HepG2 (cell line): Measurements from ENCODE around the gene ZBTB17. TPM values are rescaled to one million over a fixed set of nuclear protein-coding genes. Genes with fewer than 3 reads are reported as not detected.

Source experiments
- CREB1 ChIP-seq, 2 experiments: fragments of 450-650 bp in 1 of 2; IDR thresholded peaks; 2 replicates each; pipeline ENCODE4 v1.6.1; 2016 to 2017; ENCODE audit warnings: control low read depth in 1 of 2, mild to moderate bottlenecking in 1 of 2, missing compliant biosample characterization in 1 of 2, missing genetic modification characterization in 1 of 2
- ELF4 ChIP-seq: sonication (generic); formaldehyde crosslinking; IDR thresholded peaks from 2 replicates; pipeline ENCODE4 v1.5.0; 2020; ENCODE audit warnings: missing genetic modification reagents, mild to moderate bottlenecking, moderate library complexity, borderline replicate concordance
- HNF4A ChIP-seq: sonication (generic); formaldehyde crosslinking; IDR thresholded peaks from 2 replicates; pipeline ENCODE4 v1.4.0; 2020; ENCODE audit warnings: missing genetic modification reagents
- HNRNPK ChIP-seq: fragments of 200-400 bp; formaldehyde crosslinking; IDR thresholded peaks from 2 replicates; pipeline ENCODE4 v1.6.1; 2018; ENCODE audit warnings: low read length, low read depth, moderate library complexity, mild to moderate bottlenecking; ENCODE audit not compliant: poor library complexity, severe bottlenecking
- HNRNPL ChIP-seq: fragments of 200-400 bp; formaldehyde crosslinking; IDR thresholded peaks from 2 replicates; pipeline ENCODE4 v1.6.1; 2017; ENCODE audit warnings: mild to moderate bottlenecking, low read depth, low read length
- JUN ChIP-seq: sonication (generic); formaldehyde crosslinking; IDR thresholded peaks from 2 replicates; pipeline ENCODE4 v1.4.0; 2020; ENCODE audit warnings: mild to moderate bottlenecking, missing genetic modification reagents
- KLF6 ChIP-seq: IDR thresholded peaks from 2 replicates; pipeline ENCODE4 v1.8.0; 2016; ENCODE audit warnings: missing biosample characterization, missing genetic modification reagents
- NR2F2 ChIP-seq: IDR thresholded peaks from 2 replicates; pipeline ENCODE4 v1.6.1; 2012; ENCODE audit warnings: low read depth, inconsistent platforms, borderline replicate concordance
- NR3C1 ChIP-seq: sonication (generic); formaldehyde crosslinking; IDR thresholded peaks from 2 replicates; pipeline ENCODE4 v1.4.0; 2020; ENCODE audit warnings: missing genetic modification reagents
- RARA ChIP-seq: IDR thresholded peaks from 2 replicates; pipeline ENCODE4 v1.6.1; 2016; ENCODE audit warnings: missing genetic modification reagents, missing compliant biosample characterization
- SIX1 ChIP-seq: sonication (generic); formaldehyde crosslinking; IDR thresholded peaks from 2 replicates; pipeline ENCODE4 v1.4.0; 2020; ENCODE audit warnings: missing genetic modification reagents, borderline replicate concordance
- SPEN ChIP-seq: sonication (generic); formaldehyde crosslinking; IDR thresholded peaks from 2 replicates; pipeline ENCODE4 v1.5.1; 2020; ENCODE audit warnings: low read depth, mild to moderate bottlenecking, missing genetic modification reagents
- TP53 ChIP-seq: sonication (generic); formaldehyde crosslinking; conservative IDR thresholded peaks from 2 replicates; pipeline ENCODE4 v1.4.0; 2020; ENCODE audit warnings: missing genetic modification reagents
- ZFP90 ChIP-seq: sonication (generic); formaldehyde crosslinking; IDR thresholded peaks from 2 replicates; pipeline ENCODE4 v1.8.0; 2022; ENCODE audit warnings: missing genetic modification reagents, mild to moderate bottlenecking, inconsistent platforms, borderline replicate concordance
- ZFX ChIP-seq: sonication (generic); formaldehyde crosslinking; IDR thresholded peaks from 2 replicates; pipeline ENCODE4 v1.4.0; 2020; ENCODE audit warnings: mild to moderate bottlenecking, low read depth, missing genetic modification reagents, moderate library complexity
- ZNF282 ChIP-seq: fragments of 450-650 bp; IDR thresholded peaks from 2 replicates; pipeline ENCODE4 v1.6.1; 2018; ENCODE audit not compliant: partially characterized antibody
- ZNF577 ChIP-seq: sonication (generic); formaldehyde crosslinking; IDR thresholded peaks from 2 replicates; pipeline ENCODE4 v1.4.0; 2020; ENCODE audit warnings: mild to moderate bottlenecking, low read depth, missing genetic modification reagents, borderline replicate concordance
- ZNF75D ChIP-seq: sonication (generic); formaldehyde crosslinking; IDR thresholded peaks from 2 replicates; pipeline ENCODE4 v1.8.1; 2023; ENCODE audit warnings: missing genetic modification reagents, mild to moderate bottlenecking, borderline replicate concordance
- ZNF776 ChIP-seq: sonication (generic); formaldehyde crosslinking; IDR thresholded peaks from 2 replicates; pipeline ENCODE4 v1.4.0; 2020; ENCODE audit warnings: mild to moderate bottlenecking, missing genetic modification reagents
- polyA plus RNA-seq, 8 experiments: library from polyadenylated mRNA; depleted of rRNA in 3 of 8; stranded (reverse) in 7 of 8; unstranded in 1 of 8; fragments of >200 nt; fragmentation: Illumina TruSeq in 4 of 8; extraction: Trizol in 4 of 8; gene quantifications; 2 replicates each; pipeline versions ENCODE4 v1.2.1 to v1.2.3, GENCODE V29; 2011 to 2016; ENCODE audit warnings: low read depth in 4 of 8, missing spikeins in 1 of 8, mixed read lengths in 1 of 8; ENCODE audit not compliant: insufficient read depth in 1 of 8
- total RNA-seq, 5 experiments: library from RNA; depleted of rRNA; stranded (reverse); fragments of >200 nt; fragmentation: Illumina TruSeq; extraction: Trizol; gene quantifications; 2 replicates each; pipeline ENCODE4 v1.2.3, GENCODE V29; 2016; ENCODE audit warnings: low read depth in 1 of 5
- TF ChIP-seq, protein P1 (sequence below): sonication (generic); formaldehyde crosslinking; IDR thresholded peaks from 2 replicates; pipeline ENCODE4 v1.5.0; 2020; ENCODE audit warnings: missing genetic modification reagents
- TF ChIP-seq, protein P2 (sequence below): sonication (generic); formaldehyde crosslinking; IDR thresholded peaks from 2 replicates; pipeline ENCODE4 v1.8.0; 2022; ENCODE audit warnings: missing genetic modification reagents, mild to moderate bottlenecking, moderate library complexity, borderline replicate concordance
- TF ChIP-seq, protein P3 (sequence below): sonication (generic); formaldehyde crosslinking; IDR thresholded peaks from 2 replicates; pipeline ENCODE4 v1.4.0; 2020; ENCODE audit warnings: mild to moderate bottlenecking, missing genetic modification reagents
- TF ChIP-seq, protein P4 (sequence below): IDR thresholded peaks from 2 replicates; pipeline ENCODE4 v1.6.1; 2016; ENCODE audit warnings: low read depth
- TF ChIP-seq, protein P5 (sequence below): sonication (generic); formaldehyde crosslinking; IDR thresholded peaks from 2 replicates; pipeline ENCODE4 v1.8.0; 2022; ENCODE audit warnings: mild to moderate bottlenecking, missing genetic modification reagents, moderate library complexity

The ZBTB17 gene
- total and polyA plus RNA-seq, 2 of the 13 experiments (the other 11 are each of a cell fraction or from before 2014, with no cell fraction given) = 16.7 to 17.0 TPM

DNA sequence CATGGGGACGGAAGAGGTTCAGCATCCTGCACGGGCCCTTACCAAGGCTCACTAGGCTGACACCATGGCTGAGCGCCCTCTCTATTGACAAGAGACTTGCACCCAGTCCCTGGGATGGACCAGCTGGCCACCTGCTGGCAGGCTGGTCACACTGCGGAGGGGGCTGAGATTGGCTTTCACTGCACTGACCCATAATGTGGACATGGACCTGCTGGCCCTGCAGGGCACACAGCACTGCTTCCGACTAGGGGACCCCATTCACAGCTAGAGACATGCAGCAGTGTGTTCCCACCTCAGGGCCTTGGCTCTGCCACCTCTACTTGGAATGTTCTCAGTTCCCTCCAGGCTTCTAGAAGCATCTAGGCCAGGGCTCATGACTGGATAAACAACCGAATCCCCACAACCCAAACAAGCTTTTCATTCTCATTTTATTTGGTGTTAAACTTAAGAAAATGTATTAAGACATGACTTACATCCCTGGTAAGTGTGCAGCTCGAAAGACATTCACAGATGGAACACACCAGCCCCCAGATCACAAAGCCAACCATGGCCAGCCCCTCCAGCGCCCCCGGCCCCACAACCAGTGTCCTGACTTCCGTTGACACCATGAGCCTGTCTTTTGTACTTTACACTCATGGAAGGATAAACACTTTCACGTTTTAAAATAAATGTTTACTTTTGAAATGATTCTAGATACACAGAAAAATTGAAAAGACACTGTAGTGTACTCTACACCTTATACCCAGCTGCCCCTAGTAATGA is 18.9 kb upstream of the ZBTB17 start (continued):
- TF ChIP-seq HNRNPK = no peak
- TF ChIP-seq, protein P1, sequence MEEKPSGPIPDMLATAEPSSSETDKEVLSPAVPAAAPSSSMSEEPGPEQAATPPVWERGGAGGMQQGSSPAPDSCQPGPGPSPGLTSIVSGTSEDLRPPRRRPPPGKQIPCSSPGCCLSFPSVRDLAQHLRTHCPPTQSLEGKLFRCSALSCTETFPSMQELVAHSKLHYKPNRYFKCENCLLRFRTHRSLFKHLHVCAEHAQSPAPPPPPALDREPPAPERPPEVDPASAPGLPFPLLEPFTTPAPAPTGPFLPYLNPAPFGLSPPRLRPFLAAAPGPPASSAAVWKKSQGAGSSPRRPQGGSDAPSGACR (CRISPR knock-in tag) = peak; percentile 36; the same call in 1 of the 2 replicates
- TF ChIP-seq ZNF776 (CRISPR knock-in tag) = no peak
- peak; percentile 41; the same call in 1 of the 2 replicates for TF ChIP-seq HNF4A (CRISPR knock-in tag)
- TF ChIP-seq, protein P2, sequence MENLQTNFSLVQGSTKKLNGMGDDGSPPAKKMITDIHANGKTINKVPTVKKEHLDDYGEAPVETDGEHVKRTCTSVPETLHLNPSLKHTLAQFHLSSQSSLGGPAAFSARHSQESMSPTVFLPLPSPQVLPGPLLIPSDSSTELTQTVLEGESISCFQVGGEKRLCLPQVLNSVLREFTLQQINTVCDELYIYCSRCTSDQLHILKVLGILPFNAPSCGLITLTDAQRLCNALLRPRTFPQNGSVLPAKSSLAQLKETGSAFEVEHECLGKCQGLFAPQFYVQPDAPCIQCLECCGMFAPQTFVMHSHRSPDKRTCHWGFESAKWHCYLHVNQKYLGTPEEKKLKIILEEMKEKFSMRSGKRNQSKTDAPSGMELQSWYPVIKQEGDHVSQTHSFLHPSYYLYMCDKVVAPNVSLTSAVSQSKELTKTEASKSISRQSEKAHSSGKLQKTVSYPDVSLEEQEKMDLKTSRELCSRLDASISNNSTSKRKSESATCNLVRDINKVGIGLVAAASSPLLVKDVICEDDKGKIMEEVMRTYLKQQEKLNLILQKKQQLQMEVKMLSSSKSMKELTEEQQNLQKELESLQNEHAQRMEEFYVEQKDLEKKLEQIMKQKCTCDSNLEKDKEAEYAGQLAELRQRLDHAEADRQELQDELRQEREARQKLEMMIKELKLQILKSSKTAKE (CRISPR knock-in tag) = no peak
- no peak for TF ChIP-seq SIX1 (CRISPR knock-in tag)
- TF ChIP-seq, protein P3, sequence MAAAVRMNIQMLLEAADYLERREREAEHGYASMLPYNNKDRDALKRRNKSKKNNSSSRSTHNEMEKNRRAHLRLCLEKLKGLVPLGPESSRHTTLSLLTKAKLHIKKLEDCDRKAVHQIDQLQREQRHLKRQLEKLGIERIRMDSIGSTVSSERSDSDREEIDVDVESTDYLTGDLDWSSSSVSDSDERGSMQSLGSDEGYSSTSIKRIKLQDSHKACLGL = no peak
- TF ChIP-seq TP53 (CRISPR knock-in tag) = no peak
- no peak for TF ChIP-seq JUN (CRISPR knock-in tag)
- TF ChIP-seq, protein P4, sequence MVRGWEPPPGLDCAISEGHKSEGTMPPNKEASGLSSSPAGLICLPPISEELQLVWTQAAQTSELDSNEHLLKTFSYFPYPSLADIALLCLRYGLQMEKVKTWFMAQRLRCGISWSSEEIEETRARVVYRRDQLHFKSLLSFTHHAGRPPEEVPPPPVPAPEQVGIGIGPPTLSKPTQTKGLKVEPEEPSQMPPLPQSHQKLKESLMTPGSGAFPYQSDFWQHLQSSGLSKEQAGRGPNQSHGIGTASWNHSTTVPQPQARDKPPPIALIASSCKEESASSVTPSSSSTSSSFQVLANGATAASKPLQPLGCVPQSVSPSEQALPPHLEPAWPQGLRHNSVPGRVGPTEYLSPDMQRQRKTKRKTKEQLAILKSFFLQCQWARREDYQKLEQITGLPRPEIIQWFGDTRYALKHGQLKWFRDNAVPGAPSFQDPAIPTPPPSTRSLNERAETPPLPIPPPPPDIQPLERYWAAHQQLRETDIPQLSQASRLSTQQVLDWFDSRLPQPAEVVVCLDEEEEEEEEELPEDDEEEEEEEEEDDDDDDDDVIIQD (CRISPR knock-in tag) = no peak
- TF ChIP-seq ZFX (CRISPR knock-in tag) = 0 out of 2 replicates have a peak, but pooled peaks have one; percentile 39
- TF ChIP-seq ZFP90 (CRISPR knock-in tag) = no peak
- no peak for TF ChIP-seq KLF6 (CRISPR knock-in tag)
- TF ChIP-seq NR2F2 = no peak
- TF ChIP-seq ELF4 (CRISPR knock-in tag) = no peak
- no peak for TF ChIP-seq ZNF577 (CRISPR knock-in tag)
- no peak; the same call in 1 of the 2 replicates for TF ChIP-seq SPEN (CRISPR knock-in tag)
- no peak for TF ChIP-seq NR3C1
- TF ChIP-seq HNRNPL = no peak
- TF ChIP-seq, protein P5, sequence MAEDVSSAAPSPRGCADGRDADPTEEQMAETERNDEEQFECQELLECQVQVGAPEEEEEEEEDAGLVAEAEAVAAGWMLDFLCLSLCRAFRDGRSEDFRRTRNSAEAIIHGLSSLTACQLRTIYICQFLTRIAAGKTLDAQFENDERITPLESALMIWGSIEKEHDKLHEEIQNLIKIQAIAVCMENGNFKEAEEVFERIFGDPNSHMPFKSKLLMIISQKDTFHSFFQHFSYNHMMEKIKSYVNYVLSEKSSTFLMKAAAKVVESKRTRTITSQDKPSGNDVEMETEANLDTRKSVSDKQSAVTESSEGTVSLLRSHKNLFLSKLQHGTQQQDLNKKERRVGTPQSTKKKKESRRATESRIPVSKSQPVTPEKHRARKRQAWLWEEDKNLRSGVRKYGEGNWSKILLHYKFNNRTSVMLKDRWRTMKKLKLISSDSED (CRISPR knock-in tag) = no peak
- TF ChIP-seq ZNF282 = no peak
- TF ChIP-seq ZNF75D (CRISPR knock-in tag) = no peak
- TF ChIP-seq CREB1 (IDR thresholded peaks at IDR 0.05) = no peak
- TF ChIP-seq CREB1 (CRISPR knock-in tag; IDR thresholded peaks at IDR 0.05) = no peak
- TF ChIP-seq RARA = no peak
